HS-27A (cell line): Measurements from ENCODE around the gene CCDC70.

ENCODE experiments used
- DNase-seq: peaks from one replicate; pipeline ENCODE4 v3.0.0-alpha.2; 2012; ENCODE audit warnings: low read depth, missing footprints

CCDC70 gene

DNA sequence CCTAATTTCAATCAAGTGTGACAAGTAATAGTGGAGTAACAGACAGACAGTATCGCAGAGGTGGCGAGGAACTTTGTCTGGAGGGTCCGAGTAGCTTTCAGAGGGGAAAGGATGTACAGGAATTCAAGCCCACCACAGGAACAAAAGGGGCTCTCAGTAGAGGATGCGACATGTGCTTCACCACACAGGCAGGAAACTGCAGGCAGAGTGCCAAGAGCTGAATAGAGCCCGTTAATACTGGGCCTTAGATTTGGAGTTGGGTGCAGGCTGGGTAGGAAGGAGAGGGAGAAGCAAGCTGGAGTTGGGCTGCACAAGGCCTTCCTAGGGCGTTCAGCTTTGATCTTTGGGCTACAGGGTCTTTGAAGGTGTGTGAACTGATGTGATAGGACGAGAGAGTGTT, 1.2 kb downstream of the CCDC70 start:
- no peak for DNase-seq

DNA sequence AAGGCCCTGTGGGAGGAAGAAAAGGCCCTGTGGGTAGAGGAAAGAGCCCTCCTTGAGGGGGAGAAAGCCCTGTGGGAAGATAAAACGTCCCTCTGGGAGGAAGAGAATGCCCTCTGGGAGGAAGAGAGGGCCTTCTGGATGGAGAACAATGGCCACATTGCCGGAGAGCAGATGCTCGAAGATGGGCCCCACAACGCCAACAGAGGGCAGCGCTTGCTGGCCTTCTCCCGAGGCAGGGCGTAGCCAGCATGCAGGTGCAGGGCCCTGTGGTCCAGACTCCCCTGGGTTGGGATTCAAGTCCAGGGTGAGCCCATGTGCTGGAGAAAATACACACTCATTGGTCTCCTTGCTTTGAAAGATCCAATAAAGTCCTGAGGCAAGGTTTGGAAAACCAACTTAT, 4.1 kb downstream of the CCDC70 start:
- DNase-seq = no peak

DNA sequence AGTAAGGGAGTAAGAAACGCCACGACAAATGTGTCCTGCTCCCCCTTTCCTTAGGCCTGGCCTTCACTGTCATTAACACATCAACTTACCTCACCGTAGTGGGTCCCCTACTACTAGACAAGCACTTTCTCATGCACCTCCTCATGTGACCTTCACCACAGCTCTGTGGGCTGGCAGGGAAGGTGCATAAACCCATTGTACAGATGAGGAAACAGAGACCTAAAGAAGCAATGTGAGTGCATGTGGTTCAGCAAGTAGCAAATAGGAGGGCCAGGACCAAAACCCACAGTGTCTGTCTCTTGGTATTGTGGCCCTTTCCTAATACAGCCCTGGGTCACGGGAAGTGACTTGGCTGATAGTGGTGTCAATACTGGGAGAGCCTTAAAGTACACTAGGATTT, 5.3 kb downstream of the CCDC70 start:
- DNase-seq = no peak

DNA sequence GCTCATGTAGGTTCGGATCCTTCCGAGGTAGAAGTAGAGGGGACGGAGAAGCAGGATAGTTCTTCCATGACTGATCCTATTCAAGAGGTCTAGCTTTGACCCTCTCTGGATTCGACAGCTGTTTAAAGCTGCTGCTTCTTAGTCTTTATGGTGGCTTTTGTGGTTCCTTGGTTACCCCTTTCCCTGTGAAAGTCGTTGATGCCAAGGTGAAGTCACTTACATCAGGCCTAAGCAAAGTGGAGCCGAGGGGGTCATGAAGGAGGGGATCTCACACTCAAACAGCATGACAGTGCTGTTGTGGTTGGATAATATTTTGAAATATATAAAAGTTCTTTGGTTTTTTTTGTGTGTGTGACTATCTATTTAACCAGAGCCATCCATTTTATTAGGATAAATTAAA, 8.1 kb downstream of the CCDC70 start:
- DNase-seq = no peak

DNA sequence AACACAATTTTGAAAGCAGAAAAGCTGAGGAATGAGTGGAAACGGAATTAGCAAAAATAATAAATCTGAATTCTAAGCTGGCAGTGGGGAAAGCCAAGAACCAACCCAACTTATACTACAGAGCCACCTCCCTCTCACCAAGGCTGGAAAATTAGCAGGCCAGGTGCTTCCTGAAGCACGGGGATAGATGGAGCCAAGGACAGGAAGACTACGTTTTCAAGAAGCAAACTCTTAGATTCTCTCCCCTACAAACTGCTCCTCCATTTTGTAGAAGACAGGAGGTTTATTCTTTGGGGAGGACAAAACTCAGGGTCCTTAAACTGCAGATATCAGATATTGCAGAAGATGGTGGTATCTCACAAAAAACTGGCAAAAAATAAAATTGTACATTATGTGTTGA, 8.8 kb downstream of the CCDC70 start:
- DNase-seq = no peak

DNA sequence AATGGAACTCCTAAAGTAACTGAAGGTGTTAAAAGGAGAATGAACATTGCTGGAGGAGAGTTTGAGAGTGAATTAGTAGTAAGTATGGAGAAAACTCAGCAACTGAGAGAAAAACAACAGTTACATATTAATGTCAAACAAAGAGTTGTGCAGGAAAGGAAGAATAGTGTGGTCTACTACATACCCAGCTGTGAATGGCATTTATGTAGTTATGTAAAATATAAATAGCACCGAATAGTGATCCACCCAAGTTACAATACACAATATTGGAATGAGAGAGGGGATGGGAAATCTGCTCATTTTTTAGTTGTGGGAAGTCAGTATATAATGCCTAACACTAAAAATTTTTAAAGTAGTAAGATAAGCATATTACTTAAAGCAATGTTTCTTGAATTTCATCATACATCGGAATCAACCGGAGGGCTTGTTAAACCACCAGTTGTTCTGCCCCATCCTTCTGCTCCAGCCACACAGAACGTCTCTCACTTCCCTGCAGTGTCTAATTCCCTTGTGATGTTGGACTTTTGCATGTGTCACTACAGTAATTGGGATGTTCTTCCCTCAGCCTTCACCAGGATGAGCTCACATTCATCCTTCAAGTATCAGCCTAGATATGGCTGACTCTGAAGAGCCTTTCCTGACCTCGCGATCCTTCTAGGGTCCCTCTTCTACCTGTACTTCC, 11.5 kb downstream of the CCDC70 start:
- no peak for DNase-seq

DNA sequence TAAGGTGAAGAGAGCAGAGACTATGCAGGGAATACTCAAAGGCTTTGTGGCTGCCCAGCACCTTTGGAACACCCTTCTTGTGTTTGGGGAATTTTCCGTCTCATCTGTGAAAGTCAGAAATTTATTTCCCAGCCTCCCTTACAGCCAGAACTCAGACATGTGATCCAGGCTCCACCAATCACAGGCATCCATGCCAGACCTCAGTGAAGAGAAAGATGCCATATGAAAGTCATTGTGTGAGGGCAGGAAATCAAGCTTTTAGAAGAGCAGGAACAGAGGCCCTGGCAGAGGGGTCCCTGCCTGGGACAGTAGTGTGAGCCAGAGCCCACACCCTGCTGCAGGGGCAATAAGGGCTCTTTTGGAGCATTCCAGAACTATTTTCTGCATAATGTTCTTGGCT, 12.1 kb downstream of the CCDC70 start:
- no peak for DNase-seq

DNA sequence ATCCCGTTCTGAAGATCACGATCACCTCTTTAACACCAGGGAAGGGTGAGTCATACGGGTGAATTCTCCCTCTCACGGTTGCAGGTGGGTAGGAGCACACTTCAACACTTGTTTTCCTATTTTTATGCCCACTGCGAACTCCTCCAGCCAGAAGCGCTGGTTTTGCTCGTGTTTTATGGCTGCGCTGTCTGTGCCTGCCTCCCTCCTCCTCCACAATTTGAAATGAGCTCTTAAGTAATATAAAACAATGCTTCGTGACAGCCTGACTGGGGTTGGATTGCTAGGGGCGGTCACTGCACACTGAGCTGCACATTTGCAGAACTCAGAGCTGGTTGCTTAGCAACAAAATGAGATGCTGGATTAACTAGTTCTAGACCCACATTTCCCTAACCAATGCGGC, 12.9 kb downstream of the CCDC70 start:
- DNase-seq = no peak

DNA sequence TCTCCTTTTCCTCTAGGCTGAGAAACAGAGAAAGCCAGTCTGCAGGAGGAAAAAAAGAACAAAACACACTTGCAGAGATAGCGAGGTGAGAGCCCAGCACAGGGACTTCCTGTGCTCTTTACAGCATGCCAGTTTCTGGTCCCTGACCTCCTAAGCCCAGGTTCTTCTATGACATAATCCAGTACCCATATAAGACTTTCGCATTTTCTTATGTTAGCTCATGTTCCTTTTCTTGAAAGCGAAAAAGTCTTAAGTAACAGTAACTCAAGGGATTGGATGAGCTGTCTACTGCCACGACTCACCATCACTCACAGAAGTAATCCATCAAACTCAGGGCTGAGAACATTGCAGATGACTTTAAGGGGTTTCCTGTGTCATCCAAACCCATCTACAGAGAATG, 17.4 kb downstream of the CCDC70 start:
- DNase-seq = no peak

DNA sequence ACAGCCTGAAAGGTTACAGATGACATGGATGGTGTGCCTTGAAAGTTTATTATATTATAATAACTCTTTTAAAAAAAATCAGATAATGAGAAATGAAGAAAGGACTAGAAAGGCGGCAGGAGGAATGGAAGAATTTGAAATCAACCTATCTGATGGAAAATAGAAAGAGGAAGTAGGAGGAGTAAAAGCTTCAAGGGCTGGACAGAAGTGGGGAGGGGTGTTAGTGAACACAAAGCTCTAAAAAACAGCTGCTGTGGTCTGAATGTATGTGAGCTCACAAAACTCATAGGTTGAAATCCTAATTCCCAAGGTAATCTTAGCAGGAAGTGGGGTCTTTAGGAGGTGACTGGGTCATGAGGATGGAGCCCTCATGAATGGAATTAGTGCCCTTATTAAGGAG, 19.5 kb downstream of the CCDC70 start:
- DNase-seq = no peak

DNA sequence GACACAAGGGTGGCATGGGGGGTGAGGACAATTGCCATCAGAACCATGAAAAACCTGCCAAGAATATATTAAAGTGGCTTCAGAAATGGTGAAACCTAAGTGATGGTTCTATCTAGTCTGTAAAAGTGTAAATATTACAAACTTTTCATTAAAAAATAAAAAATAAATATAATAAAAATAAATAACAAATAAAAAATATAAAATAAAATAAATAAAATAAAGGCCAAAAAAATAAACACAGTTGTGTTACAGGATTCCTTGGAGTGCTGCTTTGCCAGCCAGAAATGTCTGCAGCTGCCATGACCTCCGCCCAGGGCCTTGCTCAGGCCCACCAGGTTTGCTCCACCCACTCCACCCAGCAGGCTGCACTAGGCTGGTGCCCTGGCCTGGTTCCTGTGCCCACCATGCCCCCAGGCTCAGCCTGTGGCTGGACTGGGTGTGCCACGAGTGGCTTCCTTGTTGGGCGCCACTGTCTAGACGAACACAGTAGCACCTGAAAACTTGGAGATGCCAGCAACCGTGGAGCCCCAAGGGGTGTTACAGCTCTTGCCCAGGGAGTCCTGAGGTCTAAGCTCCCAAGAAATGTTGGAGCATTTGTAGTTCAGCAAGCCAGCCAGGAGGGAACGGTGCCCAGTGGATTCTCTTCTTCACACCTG, 20.9 kb downstream of the CCDC70 start:
- no peak for DNase-seq

DNA sequence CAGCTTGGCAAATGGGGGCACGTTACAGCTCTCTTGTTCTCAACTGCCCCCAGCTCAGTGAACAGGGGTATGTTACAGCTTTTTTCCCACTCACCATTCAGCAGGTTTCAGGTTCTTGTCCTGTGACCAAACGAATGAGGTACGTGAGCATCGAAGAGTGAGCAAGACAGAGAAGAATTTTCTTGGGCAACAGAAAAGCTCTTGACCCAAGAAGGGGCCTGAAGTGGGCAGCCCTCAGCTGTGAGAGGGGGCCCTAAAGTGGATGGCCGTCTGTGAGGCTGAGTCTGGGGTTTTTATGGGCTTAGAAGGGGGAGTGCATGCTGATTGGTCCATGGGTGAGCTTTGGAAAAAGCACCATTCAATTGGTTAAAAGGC, 21.4 kb downstream of the CCDC70 start:
- no peak for DNase-seq

DNA sequence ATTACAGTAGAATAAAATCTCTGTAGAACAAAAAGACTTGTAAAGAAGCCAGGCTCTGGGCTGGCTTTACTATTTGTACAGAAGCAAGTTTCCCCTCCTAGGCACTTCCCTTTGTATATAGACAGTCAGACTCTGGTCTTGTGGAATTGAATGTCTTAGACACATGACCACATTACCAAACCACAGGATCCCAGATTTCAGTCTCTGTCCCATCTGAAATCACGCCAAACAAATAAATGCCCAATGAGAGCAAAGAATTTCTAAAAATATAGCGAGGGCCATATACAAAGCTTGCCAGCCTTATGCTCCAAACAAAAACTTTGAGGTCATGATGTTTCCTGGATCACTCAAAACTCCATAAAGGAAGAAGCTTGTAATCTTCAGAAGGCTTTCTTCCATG, 23.9 kb downstream of the CCDC70 start:
- DNase-seq = no peak

DNA sequence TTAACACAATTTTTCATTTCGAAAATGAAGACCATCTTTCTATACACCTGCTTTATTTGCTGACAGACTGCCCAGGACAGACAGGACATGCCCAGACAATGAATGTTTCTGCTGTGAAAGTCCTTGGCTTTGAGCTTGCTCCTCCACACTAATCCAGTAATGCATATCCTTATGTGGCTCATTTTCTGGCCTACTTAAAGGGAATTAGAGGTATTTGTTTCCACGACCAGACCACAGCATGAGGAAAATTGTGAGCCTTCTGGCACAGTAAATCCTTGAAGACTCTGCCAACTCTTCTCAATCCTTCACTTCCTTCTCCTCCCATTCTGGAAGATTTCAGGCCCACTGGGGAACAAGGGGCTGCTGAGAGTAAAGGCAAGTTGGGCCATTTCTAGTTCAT, 25.7 kb downstream of the CCDC70 start:
- DNase-seq = no peak

DNA sequence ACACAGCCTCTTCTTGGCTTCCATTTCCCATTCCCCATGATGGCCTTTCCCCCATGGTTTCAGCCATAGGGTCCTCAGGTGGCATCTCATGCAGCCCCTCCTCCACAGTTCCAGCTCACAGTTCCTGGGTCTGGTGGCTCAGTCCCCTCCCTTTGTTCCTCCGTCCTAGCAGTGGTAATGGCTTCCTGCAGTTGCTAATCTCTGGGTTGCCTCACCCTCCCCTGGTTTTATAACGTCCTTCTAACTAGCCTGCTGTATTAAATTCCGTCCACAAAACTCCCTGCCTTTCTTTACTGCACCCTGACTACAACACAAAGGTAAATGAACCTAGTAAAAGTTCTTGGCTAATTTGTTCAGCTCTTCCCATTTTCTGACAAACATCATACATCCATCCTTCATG, 30.9 kb downstream of the CCDC70 start:
- no peak for DNase-seq

DNA sequence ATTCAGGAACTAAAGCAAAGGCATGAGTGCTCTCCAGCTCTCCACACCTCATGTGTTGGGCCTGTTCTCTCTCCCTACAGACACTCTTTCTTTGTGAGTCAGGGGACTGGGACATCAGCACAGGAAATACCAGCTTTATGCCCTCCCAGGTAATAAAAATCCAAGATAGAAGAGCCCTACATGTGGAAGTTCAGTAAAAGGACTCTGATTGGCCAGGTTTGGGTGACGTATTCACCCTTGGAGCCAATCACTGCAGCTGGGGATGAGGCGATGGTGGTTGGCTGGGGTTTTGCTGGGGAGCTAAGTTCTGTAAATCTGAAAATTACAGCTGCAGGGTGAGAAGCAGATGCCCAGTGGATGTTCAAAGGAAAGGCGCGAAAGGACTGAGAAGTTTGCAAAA, 32.5 kb downstream of the CCDC70 start:
- DNase-seq = no peak

DNA sequence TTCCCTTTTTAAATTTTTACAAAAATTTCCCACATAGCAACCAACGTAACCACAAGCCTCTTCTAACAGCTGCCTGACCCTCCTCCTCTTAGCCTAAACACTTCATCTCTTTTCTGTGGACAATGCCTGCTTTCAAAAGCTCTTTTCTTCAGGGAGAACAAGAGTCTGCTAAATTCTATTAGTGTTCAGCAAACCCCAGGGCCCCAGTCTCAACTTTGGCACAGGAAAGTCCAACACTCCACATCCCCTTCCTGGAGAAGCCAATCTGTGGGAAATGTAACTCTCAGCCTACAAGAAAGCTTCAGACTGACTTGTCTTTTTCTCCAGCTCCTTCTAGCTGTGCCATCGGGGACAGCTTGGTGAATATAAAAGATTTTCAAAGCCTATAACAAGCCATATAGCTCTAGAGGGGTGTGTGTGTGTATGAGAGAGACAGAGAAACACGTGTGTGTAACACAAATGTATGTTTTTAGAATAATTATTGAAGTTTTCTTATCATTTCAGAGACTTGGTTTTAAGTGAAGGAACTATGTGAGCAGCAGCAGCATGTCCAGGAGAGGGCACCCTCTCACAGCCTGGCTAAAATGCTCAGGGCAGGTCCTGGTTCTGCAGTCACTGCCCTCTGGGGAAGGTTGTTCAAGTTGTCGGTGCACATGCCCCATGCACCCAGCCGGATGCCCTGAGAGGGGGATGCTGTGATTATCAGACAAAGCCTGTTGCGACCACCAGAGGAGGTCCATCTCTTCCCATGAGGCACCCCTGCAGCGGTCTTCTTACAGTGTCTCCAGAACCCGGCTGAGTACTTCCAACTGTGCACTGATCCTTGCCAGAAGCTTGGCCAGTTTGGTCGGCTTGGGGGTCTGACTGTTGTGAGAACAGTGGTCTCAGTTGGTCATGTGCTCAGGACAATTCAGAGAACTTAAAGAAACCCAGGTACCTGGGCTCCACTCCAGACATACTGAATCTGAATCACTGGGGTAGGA, 34.4 kb downstream of the CCDC70 start:
- peak; percentile 4 for DNase-seq

DNA sequence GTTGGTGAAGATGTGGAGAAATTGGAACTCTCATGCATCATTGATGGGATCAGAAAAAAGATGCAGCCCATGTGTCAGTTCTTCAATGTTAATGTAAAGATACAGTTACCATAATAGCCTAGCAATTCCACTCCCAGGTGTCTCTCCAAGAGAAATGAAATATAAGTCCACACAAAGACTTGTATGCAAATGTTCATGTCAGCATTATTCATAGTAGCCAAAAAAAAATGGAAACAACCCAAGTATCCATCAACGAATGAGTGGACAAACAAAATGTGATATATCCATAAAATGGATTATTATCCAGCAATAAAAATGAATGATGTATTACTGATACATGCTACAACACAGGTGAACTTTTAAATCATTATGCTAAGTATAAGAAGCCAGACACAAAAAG, 38.7 kb downstream of the CCDC70 start:
- DNase-seq = no peak

DNA sequence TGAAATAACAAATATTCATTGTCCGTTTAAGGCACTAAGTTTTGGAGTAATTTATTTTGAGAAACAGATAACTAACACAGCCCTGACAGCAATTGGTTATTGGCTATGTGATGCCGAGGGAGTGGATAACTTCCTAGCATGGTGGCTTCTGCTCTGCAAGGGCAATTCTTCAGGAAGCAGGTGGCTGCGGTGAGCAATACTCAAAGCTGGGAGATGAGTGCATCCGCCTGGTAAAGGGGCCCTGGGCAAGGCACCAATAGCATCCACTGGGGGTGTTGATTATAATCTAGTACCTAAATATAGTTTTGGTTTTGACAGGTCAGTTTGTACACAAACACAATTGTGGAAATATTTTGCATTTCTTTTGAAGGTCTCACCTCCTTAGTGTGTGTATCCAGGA, 41.0 kb downstream of the CCDC70 start:
- DNase-seq = no peak

DNA sequence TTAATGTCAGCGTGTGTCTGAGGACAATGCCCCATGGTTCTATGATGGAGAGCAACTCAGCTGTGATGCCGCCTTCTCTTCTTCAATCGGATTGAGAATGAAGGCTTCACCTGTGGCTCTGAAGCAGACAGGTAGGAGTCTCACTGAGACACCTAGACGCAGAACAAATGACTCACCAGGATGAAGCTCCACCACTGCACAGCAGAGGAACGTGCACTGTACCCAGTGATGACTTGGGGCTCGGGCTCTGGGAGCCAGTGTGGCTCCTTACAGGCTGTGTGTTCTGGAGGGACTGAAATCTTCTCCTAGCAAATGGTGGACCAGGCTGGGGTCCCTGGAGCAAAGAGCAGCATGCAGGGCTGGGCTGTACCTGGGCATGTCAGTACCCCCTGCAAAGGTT, 44.0 kb downstream of the CCDC70 start:
- DNase-seq = no peak

DNA sequence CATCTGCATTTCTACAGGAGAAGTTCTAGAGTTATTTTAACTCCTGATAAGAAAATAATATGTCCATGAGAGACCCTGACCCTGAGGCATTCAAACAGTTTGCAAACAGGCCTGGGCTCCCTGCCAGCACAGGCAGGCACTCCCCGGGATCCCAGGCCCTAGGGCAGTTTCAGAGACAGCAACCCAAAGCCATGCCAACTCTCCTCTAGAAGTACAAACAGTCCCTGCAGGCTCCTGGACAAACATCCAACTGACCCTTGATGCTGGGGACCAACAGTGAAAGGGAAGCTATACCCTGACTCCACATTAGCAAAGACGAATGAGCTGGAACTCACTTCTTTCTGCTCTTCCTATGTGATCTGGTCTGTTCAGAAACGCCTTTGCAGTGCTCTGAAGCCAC, 44.8 kb downstream of the CCDC70 start:
- DNase-seq = no peak

DNA sequence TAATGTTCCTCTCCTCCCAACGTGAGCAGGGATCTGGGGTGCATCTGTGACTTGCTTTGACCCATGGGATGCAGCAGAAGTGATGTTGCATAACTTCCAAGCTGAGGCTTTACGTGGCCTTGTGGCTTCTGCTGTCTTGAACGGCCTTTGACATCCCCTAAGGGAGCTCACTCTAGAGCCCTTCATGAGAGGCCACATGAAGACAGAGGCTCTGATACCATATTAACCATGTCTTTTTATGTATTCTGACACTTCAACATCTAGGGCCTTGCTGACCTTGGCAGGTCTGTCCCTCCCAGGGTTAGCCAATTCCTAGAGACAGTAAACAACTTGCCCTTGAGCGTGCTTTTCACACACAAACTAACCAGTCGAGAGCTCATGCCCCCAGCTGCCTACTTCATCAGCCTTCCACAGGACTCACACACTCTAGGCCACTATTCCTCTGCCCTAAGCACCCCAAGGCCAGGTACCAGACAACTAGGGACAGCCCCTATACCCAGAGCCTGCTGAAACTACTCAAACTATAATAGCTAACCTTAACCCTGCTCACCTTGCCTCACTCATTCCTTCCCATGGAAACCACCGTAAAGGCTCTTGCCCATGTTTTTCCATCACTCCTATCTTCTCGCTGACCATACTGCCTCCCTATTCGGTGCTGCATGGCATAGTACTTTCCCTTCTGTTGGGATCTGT, 45.4 kb downstream of the CCDC70 start:
- no peak for DNase-seq
